H1 (cell line): ENCODE results near the gene NHP2. TPM values are rescaled to one million over a fixed set of nuclear protein-coding genes. Genes with fewer than 3 reads are reported as not detected.

ENCODE experiments used
- CTCF ChIA-PET: fragments of 300-600 bp; sonication (Branson Sonifier 250); formaldehyde crosslinking; loops from one replicate; lab custom pipeline; 2021; ENCODE audit not compliant: partially characterized antibody; lab: Charles Lee
- POLR2A ChIA-PET: fragments of 300-600 bp; sonication (Branson Sonifier 250); formaldehyde crosslinking; loops from one replicate; lab custom pipeline; 2021; ENCODE audit warnings: inconsistent platforms; ENCODE audit not compliant: partially characterized antibody; lab: Charles Lee
- DNase-seq, 2 experiments: peaks; one replicate each; pipeline versions ENCODE4 v3.0.0 to v3.0.0-alpha.2; 2010 to 2022; ENCODE audit warnings: low spot score in 2 of 2, low read depth in 1 of 2, mixed read lengths in 1 of 2
- FAIRE-seq: peaks from 2 replicates; lab custom pipeline; 2011; peaks lifted over from hg19 to GRCh38; lab: Jason Lieb, UNC
- H2AFZ ChIP-seq: 2 replicates; pipeline ENCODE4 v1.8.1; 2012; ENCODE audit warnings: low read length, inconsistent platforms
- H2AK5ac ChIP-seq: 2 replicates; pipeline ENCODE4 v1.6.1; 2013; ENCODE audit warnings: low read depth, low read length
- H2BK120ac ChIP-seq: replicated peaks from 2 replicates; pipeline ENCODE3; 2013; ENCODE audit warnings: low read depth, low read length, inconsistent platforms
- H2BK12ac ChIP-seq: 2 replicates; pipeline ENCODE4 v1.6.1; 2013; ENCODE audit warnings: low read depth, low read length
- H2BK15ac ChIP-seq: 2 replicates; pipeline ENCODE4 v1.6.1; 2013; ENCODE audit warnings: low read length
- H2BK20ac ChIP-seq: 2 replicates; pipeline ENCODE4 v1.6.1; 2013; ENCODE audit warnings: low read length
- H2BK5ac ChIP-seq: 2 replicates; pipeline ENCODE4 v1.6.1; 2013; ENCODE audit warnings: low read depth, low read length
- H3K14ac ChIP-seq: 2 replicates; pipeline ENCODE4 v1.6.1; 2013; ENCODE audit warnings: inconsistent platforms; ENCODE audit not compliant: insufficient read length
- H3K18ac ChIP-seq: 2 replicates; pipeline ENCODE4 v1.6.1; 2013; ENCODE audit warnings: low read length; ENCODE audit errors: extremely low read depth
- H3K23ac ChIP-seq: 2 replicates; pipeline ENCODE4 v1.6.1; 2013; ENCODE audit warnings: inconsistent platforms; ENCODE audit not compliant: insufficient read length
- H3K23me2 ChIP-seq: 2 replicates; pipeline ENCODE4 v1.6.1; 2013; ENCODE audit warnings: low read depth, low read length
- H3K27ac ChIP-seq: 2 replicates; pipeline ENCODE4 v1.6.1; 2011; ENCODE audit warnings: low read depth, low read length, inconsistent platforms
- H3K27me3 ChIP-seq, 4 experiments: replicated peaks in 1 of 4; 1 replicate in 1 of 4; 2 replicates in 3 of 4; pipeline versions ENCODE4 v1.6.1 to v1.8.1; 2011 to 2013; ENCODE audit warnings: low read length in 3 of 4, mild to moderate bottlenecking in 3 of 4, inconsistent platforms in 2 of 4, mixed read lengths in 2 of 4, moderate library complexity in 1 of 4; ENCODE audit not compliant: control insufficient read depth in 3 of 4, insufficient read depth in 3 of 4; ENCODE audit errors: extremely low read depth in 1 of 4
- H3K36me3 ChIP-seq, 4 experiments: 2 replicates each; pipeline versions ENCODE4 v1.6.1 to v1.8.1; 2011 to 2013; ENCODE audit warnings: mild to moderate bottlenecking in 4 of 4, low read length in 3 of 4, moderate library complexity in 2 of 4, control low read depth in 1 of 4, inconsistent platforms in 1 of 4; ENCODE audit not compliant: insufficient read depth in 4 of 4, control insufficient read depth in 2 of 4
- H3K4ac ChIP-seq: replicated peaks from 2 replicates; pipeline ENCODE3; 2013; ENCODE audit warnings: low read length, low read depth, mixed read lengths, inconsistent platforms; ENCODE audit not compliant: insufficient read length
- H3K4me1 ChIP-seq, 4 experiments: replicated peaks in 1 of 4; 1 replicate in 1 of 4; 2 replicates in 3 of 4; pipeline versions ENCODE4 v1.6.1 to v1.8.1; 2011 to 2013; ENCODE audit warnings: low read length in 3 of 4, inconsistent platforms in 2 of 4, mixed read lengths in 1 of 4; ENCODE audit not compliant: insufficient read depth in 4 of 4, control insufficient read depth in 3 of 4
- H3K4me2 ChIP-seq, 2 experiments: 2 replicates each; pipeline versions ENCODE4 v1.6.1 to v1.8.1; 2011 to 2013; ENCODE audit warnings: low read depth in 2 of 2, low read length in 2 of 2, control low read depth in 1 of 2, inconsistent platforms in 1 of 2, mild to moderate bottlenecking in 1 of 2; ENCODE audit not compliant: insufficient read depth in 1 of 2
- H3K4me3 ChIP-seq, 4 experiments: fragments of 200-600, 300-600 bp in 1 of 4; sonication (generic), shearing (Covaris generic), sonication (Bioruptor Twin) in 1 of 4; 2 replicates each; pipeline versions ENCODE4 v1.5.1 to v1.8.1; 2011 to 2016; ENCODE audit warnings: low read length in 4 of 4, low read depth in 3 of 4, control low read depth in 2 of 4, inconsistent platforms in 2 of 4, mild to moderate bottlenecking in 2 of 4, mixed read lengths in 1 of 4, moderate library complexity in 1 of 4; ENCODE audit not compliant: insufficient read depth in 2 of 4; ENCODE audit errors: extremely low read depth in 1 of 4
- H3K56ac ChIP-seq: replicated peaks from 2 replicates; pipeline ENCODE3; 2013; ENCODE audit warnings: low read depth, mild to moderate bottlenecking, mixed read lengths, low read length, inconsistent platforms; ENCODE audit not compliant: insufficient read length
- H3K79me1 ChIP-seq: 2 replicates; pipeline ENCODE4 v1.6.1; 2013; ENCODE audit warnings: low read depth, low read length, control low read depth
- H3K79me2 ChIP-seq, 2 experiments: 2 replicates each; pipeline versions ENCODE4 v1.6.1 to v1.8.1; 2012 to 2013; ENCODE audit warnings: low read length in 2 of 2, mild to moderate bottlenecking in 2 of 2, inconsistent platforms in 1 of 2; ENCODE audit not compliant: insufficient read depth in 2 of 2, control insufficient read depth in 1 of 2
- H3K9ac ChIP-seq, 4 experiments: replicated peaks in 1 of 4; 1 replicate in 1 of 4; 2 replicates in 3 of 4; pipeline versions ENCODE4 v1.6.1 to v1.8.1; 2011 to 2013; ENCODE audit warnings: low read depth in 3 of 4, low read length in 3 of 4, control low read depth in 2 of 4, mild to moderate bottlenecking in 2 of 4, moderate library complexity in 2 of 4, inconsistent platforms in 1 of 4; ENCODE audit errors: extremely low read depth in 1 of 4
- H3K9me3 ChIP-seq, 2 experiments: 2 replicates each; pipeline versions ENCODE4 v1.6.1 to v1.8.1; 2012 to 2013; ENCODE audit warnings: mild to moderate bottlenecking in 2 of 2, moderate library complexity in 2 of 2, control low read depth in 1 of 2, inconsistent platforms in 1 of 2, low read depth in 1 of 2, low read length in 1 of 2, mixed read lengths in 1 of 2; ENCODE audit not compliant: insufficient read depth in 2 of 2
- H4K20me1 ChIP-seq, 2 experiments: replicated peaks in 1 of 2; 2 replicates each; pipeline versions ENCODE3 to v1.8.1; 2011 to 2013; ENCODE audit warnings: inconsistent platforms in 2 of 2, low read length in 2 of 2, mild to moderate bottlenecking in 1 of 2; ENCODE audit not compliant: insufficient read depth in 2 of 2, control insufficient read depth in 1 of 2
- H4K5ac ChIP-seq: 2 replicates; pipeline ENCODE4 v1.6.1; 2013; ENCODE audit warnings: low read length, low read depth, mixed read lengths, inconsistent platforms; ENCODE audit not compliant: insufficient read length
- H4K8ac ChIP-seq: 2 replicates; pipeline ENCODE4 v1.8.0; 2013; ENCODE audit warnings: mild to moderate bottlenecking, moderate library complexity, low read length, inconsistent platforms; ENCODE audit not compliant: insufficient read depth; ENCODE audit errors: extremely low read depth
- H4K91ac ChIP-seq: replicated peaks from 2 replicates; pipeline ENCODE3; 2013; ENCODE audit warnings: low read length, mixed read lengths, inconsistent platforms; ENCODE audit not compliant: insufficient read length
- BCL11A ChIP-seq, 2 experiments: IDR thresholded peaks; one replicate each; pipeline ENCODE4 v1.6.1; 2011; ENCODE audit warnings: low read depth in 2 of 2, low read length in 2 of 2, mild to moderate bottlenecking in 2 of 2
- CBX5 ChIP-seq: fragments of 300-800, 300-1000 bp; sonication (generic); IDR thresholded peaks from 2 replicates; pipeline ENCODE4 v1.7.1; 2016; ENCODE audit warnings: antibody characterized with exemption, low read length, low read depth
- JUN ChIP-seq: IDR thresholded peaks from 2 replicates; pipeline ENCODE4 v1.6.1; 2011; ENCODE audit warnings: low read depth, mild to moderate bottlenecking, improper control_type of control experiment, low read length
- KDM1A ChIP-seq: fragments of 200-600, 300-600 bp; sonication (generic); IDR thresholded peaks from 2 replicates; pipeline ENCODE4 v1.7.1; 2016; ENCODE audit warnings: mild to moderate bottlenecking, low read length, borderline replicate concordance
- KDM4A ChIP-seq: IDR thresholded peaks from one replicate; pipeline ENCODE4 v1.7.1; 2012; ENCODE audit warnings: low read depth, mild to moderate bottlenecking, moderate library complexity, low read length, inconsistent platforms; ENCODE audit not compliant: severe bottlenecking
- MAFK ChIP-seq: IDR thresholded peaks from 2 replicates; pipeline ENCODE4 v1.6.1; 2012; ENCODE audit warnings: low read depth, mild to moderate bottlenecking, improper control_type of control experiment, low read length
- NANOG ChIP-seq: IDR thresholded peaks from 2 replicates; pipeline ENCODE4 v1.6.1; 2011; ENCODE audit warnings: low read length, low read depth, mild to moderate bottlenecking, inconsistent platforms; ENCODE audit not compliant: insufficient read depth, poor library complexity, severe bottlenecking
- POLR2A ChIP-seq, 2 experiments: IDR thresholded peaks; 1 replicate in 1 of 2; 2 replicates in 1 of 2; pipeline ENCODE4 v1.6.1; 2011; ENCODE audit warnings: low read depth in 2 of 2, low read length in 2 of 2, mild to moderate bottlenecking in 2 of 2; ENCODE audit errors: control extremely low read depth in 1 of 2
- RFX5 ChIP-seq: IDR thresholded peaks from 2 replicates; pipeline ENCODE4 v1.6.1; 2011; ENCODE audit warnings: low read depth, low read length, improper control_type of control experiment, borderline replicate concordance
- RXRA ChIP-seq: IDR thresholded peaks from 2 replicates; pipeline ENCODE4 v1.6.1; 2011; ENCODE audit warnings: low read depth, mild to moderate bottlenecking, low read length, moderate library complexity; ENCODE audit not compliant: insufficient read depth
- SP2 ChIP-seq: IDR thresholded peaks from 2 replicates; pipeline ENCODE4 v1.6.1; 2012; ENCODE audit warnings: mild to moderate bottlenecking, low read length, inconsistent platforms
- ZNF274 ChIP-seq: IDR thresholded peaks from 2 replicates; pipeline ENCODE4 v1.7.0; 2012; ENCODE audit warnings: low read length, borderline replicate concordance; ENCODE audit errors: extremely low read depth
- WGBS, 2 experiments: shearing (Covaris generic) in 1 of 2; methylation state at CpG; one replicate each; pipeline versions ENCODE4 v1.1.6 to v1.1.7; 2013 to 2015; ENCODE audit warnings: low lambda C conversion rate in 2 of 2, mixed read lengths in 2 of 2, inconsistent platforms in 1 of 2, low coverage in 1 of 2, missing lambda C conversion rate in 1 of 2; ENCODE audit not compliant: insufficient replicate concordance in 2 of 2, insufficient coverage in 1 of 2, insufficient read length in 1 of 2; ENCODE audit errors: extremely low coverage in 1 of 2, missing lambda C conversion rate in 1 of 2; 5-methylcytosine and 5-hydroxymethylcytosine counted together
- polyA plus RNA-seq, 7 experiments: library from polyadenylated mRNA; depleted of rRNA in 3 of 7; stranded (reverse) in 5 of 7; unstranded in 2 of 7; fragments of >200 nt in 5 of 7; fragments of 200-250 nt in 2 of 7; gene quantifications; 1 replicate in 5 of 7; 2 replicates in 1 of 7; 4 replicates in 1 of 7; pipeline versions ENCODE4 v1.2.1 to v1.2.3, GENCODE V29; 2011 to 2013; ENCODE audit warnings: missing spikeins in 2 of 7, mixed read lengths in 2 of 7
- total RNA-seq: library from RNA; stranded (reverse); fragmentation: NEBNext Ultra II Directional; extraction: Animal tissue kit (Norgen Biotek cat#: 25700); gene quantifications from 2 replicates; pipeline ENCODE4 v1.2.1, GENCODE V29; 2021

NHP2 gene
- total and polyA plus RNA-seq, 2 of the 8 experiments (the other 6 are each of a cell fraction or from before 2014, with no cell fraction given): 241 to 263 TPM

DNA sequence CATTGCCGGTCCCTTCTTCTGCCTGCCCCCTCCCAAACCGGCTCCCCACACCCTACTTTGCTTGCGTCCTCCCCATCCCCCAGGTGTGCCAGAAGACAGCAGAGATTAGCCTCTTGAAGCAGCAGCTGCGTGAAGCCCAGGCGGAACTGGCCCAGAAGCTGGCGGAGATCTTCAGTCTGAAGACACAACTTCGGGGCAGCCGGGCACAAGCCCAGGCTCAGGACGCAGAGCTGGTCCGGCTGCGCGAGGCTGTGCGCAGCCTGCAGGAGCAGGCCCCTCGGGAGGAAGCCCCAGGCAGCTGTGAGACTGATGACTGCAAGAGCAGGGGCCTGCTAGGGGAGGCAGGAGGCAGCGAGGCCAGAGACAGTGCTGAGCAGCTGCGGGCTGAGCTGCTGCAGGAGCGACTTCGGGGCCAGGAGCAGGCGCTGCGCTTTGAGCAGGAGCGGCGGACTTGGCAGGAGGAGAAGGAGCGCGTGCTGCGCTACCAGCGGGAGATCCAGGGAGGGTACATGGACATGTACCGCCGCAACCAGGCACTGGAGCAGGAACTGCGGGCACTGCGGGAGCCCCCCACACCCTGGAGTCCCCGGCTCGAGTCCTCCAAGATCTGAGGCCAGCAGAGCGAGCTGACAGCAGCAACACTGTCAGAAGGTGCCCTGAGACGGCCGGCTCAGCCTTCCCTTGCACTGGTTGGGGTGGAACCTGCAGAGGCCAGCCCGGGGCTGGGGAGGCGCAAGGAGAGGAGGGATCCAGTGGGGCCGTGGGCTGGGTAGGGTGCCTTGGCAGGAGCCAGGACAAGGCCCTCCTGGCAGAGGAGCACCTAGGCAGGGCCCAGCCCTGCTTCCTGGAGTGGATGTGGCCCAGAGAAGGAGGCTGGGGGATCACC, 32.1 kb downstream of the NHP2 start:
- peaks cover 19% of the 10 kb centered on the region for H3K79me1 ChIP-seq
- peak overlapping the region; percentile 32 for H3K4ac ChIP-seq
- H2BK20ac ChIP-seq: no peak overlapping the region
- H4K91ac ChIP-seq: no peak overlapping the region
- TF ChIP-seq POLR2A (IDR thresholded peaks at IDR 0.05; ENCODE audit: control extremely low read depth in 1 of 2, low read depth in 2 of 2, low read length in 2 of 2) (no peak), SP2 (no peak), RXRA (no peak), ZNF274 (no peak), RFX5 (no peak), KDM4A (no peak), BCL11A (IDR thresholded peaks at IDR 0.05; ENCODE audit: low read depth in 2 of 2, low read length in 2 of 2) (no peak), KDM1A (no peak), CBX5 (no peak), NANOG (no peak), MAFK (no peak), JUN (no peak)
- H3K27me3 ChIP-seq: no peaks in the 10 kb centered on the region
- FAIRE-seq (no peak), DNase-seq (no peak)
- no peaks in the 10 kb centered on the region for H3K9me3 ChIP-seq
- peaks cover 7 to 14% of the 10 kb centered on the region in 2 experiments for H4K20me1 ChIP-seq
- no peak overlapping the region; the same call in 1 of the 2 replicates for H2AK5ac ChIP-seq
- H3K18ac ChIP-seq: no peak overlapping the region; the same call in 1 of the 2 replicates
- H4K8ac ChIP-seq: no peak overlapping the region; the same call in 1 of the 2 replicates
- no peak overlapping the region for H3K14ac ChIP-seq
- peak overlapping the region; percentile 96 for H2BK5ac ChIP-seq
- H2BK12ac ChIP-seq: no peak overlapping the region
- H3K27ac ChIP-seq: peak overlapping the region; percentile 65; the same call in 1 of the 2 replicates
- POLR2A ChIA-PET: interaction anchor here (1.0 to 40.7 kb wide), 7 partner anchors 5 to 86 kb away, joined by 3 to 1250 read pairs (median 5); partner anchors contain the start of genes HNRNPAB, N4BP3, NHP2 and RMND5B
- H3K9ac ChIP-seq: no peak overlapping the region
- H3K4me1 ChIP-seq: peaks cover 11 to 57% (median 34%) of the 10 kb centered on the region in 4 experiments
- H3K56ac ChIP-seq: no peak overlapping the region
- no peak overlapping the region for H3K23ac ChIP-seq
- WGBS, 2 experiments: 93% methylated on average over 34 of the region's 38 CpGs; no CpG with 5 or more reads in 1 of the 2 experiments
- CTCF ChIA-PET: interaction anchor here (0.9 to 12.9 kb wide), 19 partner anchors 8 to 609 kb away, joined by 3 to 189 read pairs (median 6); partner anchors contain the start of genes NHP2, RMND5B and ZNF354A
- H4K5ac ChIP-seq: no peak overlapping the region
- no peak overlapping the region for H2BK120ac ChIP-seq
- no peak overlapping the region for H3K4me2 ChIP-seq
- H3K4me3 ChIP-seq: no peak overlapping the region
- peaks cover 8 to 48% of the 10 kb centered on the region in 2 experiments; a peak in 3 of 4 replicates for H3K79me2 ChIP-seq
- H2AFZ ChIP-seq: no peak overlapping the region
- H3K36me3 ChIP-seq: peaks cover 9 to 29% (median 20%) of the 10 kb centered on the region in 4 experiments; a peak in 7 of 8 replicates
- H3K23me2 ChIP-seq: no peaks in the 10 kb centered on the region
- H2BK15ac ChIP-seq: no peak overlapping the region
